OCI-LY1 (cell line): Measurements from ENCODE around the gene NTNG1.

Source experiments
- CTCF ChIP-seq: fragments of 200-600 bp; sonication (generic), shearing (Covaris generic); IDR thresholded peaks from 2 replicates; pipeline ENCODE4 v1.5.1; 2017; ENCODE audit warnings: mild to moderate bottlenecking, antibody characterized with exemption, low read length, moderate library complexity, mixed read lengths
- EZH2 ChIP-seq: fragments of 200-600 bp; sonication (generic), shearing (Covaris generic); IDR thresholded peaks from 2 replicates; pipeline ENCODE4 v1.8.0; 2017; ENCODE audit warnings: borderline replicate concordance, mixed run types, mild to moderate bottlenecking, antibody characterized with exemption, low read length, moderate library complexity, mixed read lengths

DNA sequence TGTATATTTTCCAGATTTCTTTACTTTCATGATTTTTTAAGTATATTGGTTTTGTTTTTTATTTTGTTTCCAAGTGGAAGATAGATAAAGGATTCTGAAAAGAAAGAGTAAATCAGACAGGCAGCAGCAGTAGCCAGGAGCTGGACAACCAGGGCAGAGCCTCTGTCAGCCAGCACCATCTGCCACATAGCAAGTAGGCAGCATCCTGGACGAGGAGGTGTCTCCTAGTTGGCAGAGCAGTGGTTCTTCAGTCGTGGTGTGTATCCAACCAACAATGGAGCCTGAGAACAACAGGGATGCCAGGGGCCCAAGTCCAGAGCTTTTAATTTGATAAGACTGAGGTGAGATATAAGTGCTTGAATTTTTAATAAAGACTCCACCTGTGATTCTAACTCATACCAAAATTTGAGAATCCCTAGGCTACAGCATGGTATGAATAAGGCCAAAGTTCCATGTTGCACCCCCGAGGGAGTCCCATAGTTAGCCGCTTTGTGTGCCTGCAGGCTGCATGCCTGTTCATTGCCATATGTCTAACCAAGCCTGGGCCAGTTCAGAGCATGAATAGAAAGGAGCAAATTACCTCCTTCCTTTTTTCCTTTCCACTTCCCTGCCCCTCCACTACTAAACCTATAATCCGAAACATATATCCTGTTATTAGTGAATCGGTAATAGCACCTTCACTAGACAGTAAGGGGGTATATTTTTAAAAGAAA lies 153.2 kb downstream of the NTNG1 start:
- TF ChIP-seq CTCF (no peak), EZH2 (no peak)
